Caco-2 (cell line): ENCODE data around the gene PDE1C. TPM values are rescaled to one million over a fixed set of nuclear protein-coding genes. Genes with fewer than 3 reads are reported as not detected.

Source experiments
- BruUV-seq: library from RNA; stranded (reverse); fragments of 400-500 nt; replicated peaks from 2 replicates; lab custom pipeline; 2021; lab: Mats Ljungman, UMichigan
- CTCF ChIA-PET: fragments of 300-600 bp; sonication (Branson Sonifier 250); formaldehyde crosslinking; loops from one replicate; lab custom pipeline; 2022; ENCODE audit warnings: antibody characterized with exemption; lab: Charles Lee
- POLR2A ChIA-PET: fragments of 300-600 bp; sonication (Branson Sonifier 250); formaldehyde crosslinking; loops from one replicate; lab custom pipeline; 2022; ENCODE audit warnings: antibody characterized with exemption; lab: Charles Lee
- DNase-seq, 2 experiments: peaks; one replicate each; pipeline versions ENCODE4 v3.0.0 to v3.0.0-alpha.2; 2020 to 2022
- H3K27me3 ChIP-seq: replicated peaks from 2 replicates; pipeline ENCODE4 v1.6.0; 2011; ENCODE audit warnings: low read length; ENCODE audit not compliant: control insufficient read depth, insufficient read depth
- H3K36me3 ChIP-seq: 2 replicates; pipeline ENCODE4 v1.5.1; 2011; ENCODE audit warnings: low read length; ENCODE audit not compliant: control insufficient read depth, insufficient read depth
- H3K4me1 ChIP-seq: fragments of 250-450 bp; sonication (Bioruptor Pico); 2 replicates; pipeline ENCODE4 v1.5.1; 2020; ENCODE audit warnings: mild to moderate bottlenecking
- H3K4me3 ChIP-seq: 2 replicates; pipeline ENCODE4 v1.5.1; 2011; ENCODE audit warnings: low read depth, mild to moderate bottlenecking, control low read depth, low read length
- H3K9me3 ChIP-seq: fragments of 250-450 bp; sonication (Bioruptor Pico); 2 replicates; pipeline ENCODE4 v1.5.1; 2020; ENCODE audit warnings: mild to moderate bottlenecking, moderate library complexity
- H3K27ac Mint-ChIP-seq: one replicate; pipeline ENCODE4 v1.8.0; 2022; ENCODE audit warnings: mixed read lengths; ENCODE audit not compliant: unreplicated experiment
- H3K27me3 Mint-ChIP-seq: one replicate; pipeline ENCODE4 v1.8.0; 2022; ENCODE audit warnings: mixed read lengths; ENCODE audit not compliant: insufficient read depth, unreplicated experiment
- H3K36me3 Mint-ChIP-seq: one replicate; pipeline ENCODE4 v1.8.0; 2022; ENCODE audit warnings: mild to moderate bottlenecking, mixed read lengths; ENCODE audit not compliant: insufficient read depth, unreplicated experiment
- H3K4me1 Mint-ChIP-seq: one replicate; pipeline ENCODE4 v1.8.0; 2022; ENCODE audit warnings: low read depth, mixed read lengths; ENCODE audit not compliant: unreplicated experiment
- H3K4me3 Mint-ChIP-seq: one replicate; pipeline ENCODE4 v1.8.0; 2022; ENCODE audit warnings: mild to moderate bottlenecking, moderate library complexity, mixed read lengths; ENCODE audit not compliant: unreplicated experiment
- H3K9me3 Mint-ChIP-seq: one replicate; pipeline ENCODE4 v1.8.0; 2022; ENCODE audit warnings: mixed read lengths; ENCODE audit not compliant: unreplicated experiment
- CTCF ChIP-seq, 2 experiments: fragments of 200-600 bp in 1 of 2; IDR thresholded peaks; 1 replicate in 1 of 2; 2 replicates in 1 of 2; pipeline versions ENCODE4 v1.5.1 to v1.8.0; 2011 to 2022; ENCODE audit warnings: antibody characterized with exemption in 1 of 2, control low read depth in 1 of 2, inconsistent platforms in 1 of 2, low read depth in 1 of 2, low read length in 1 of 2, mild to moderate bottlenecking in 1 of 2, moderate library complexity in 1 of 2; ENCODE audit not compliant: insufficient read depth in 1 of 2, severe bottlenecking in 1 of 2, unreplicated experiment in 1 of 2
- intact Hi-C: fragments of 100-400 bp; cut with micrococcal nuclease; formaldehyde crosslinking; loops from one replicate; pipeline ENCODE4 v1.10.0; 2022; ENCODE audit not compliant: unreplicated experiment
- total RNA-seq: library from RNA; stranded (reverse); gene quantifications from 2 replicates; pipeline ENCODE4 v1.2.3, GENCODE V29; 2022

PDE1C gene
- total RNA-seq, 1 experiment from 2014 or later: not detected

GRCh38 chr7:32036557-32036956 lies 33.6 kb downstream of the PDE1C start:
- Mint-ChIP-seq H3K36me3 (no peaks in the 10 kb centered on the region), H3K9me3 (peaks cover 15% of the 10 kb centered on the region), H3K27ac (no peak overlapping the region), H3K4me1 (no peaks in the 10 kb centered on the region), H3K4me3 (no peak overlapping the region), H3K27me3 (peaks cover 5% of the 10 kb centered on the region)
- no peak for DNase-seq
- Histone ChIP-seq H3K4me1 (peaks cover 6% of the 10 kb centered on the region), H3K36me3 (no peaks in the 10 kb centered on the region), H3K27me3 (no peaks in the 10 kb centered on the region; the same call in 1 of the 2 replicates), H3K4me3 (no peak overlapping the region), H3K9me3 (peaks cover 3% of the 10 kb centered on the region; the same call in 1 of the 2 replicates)
- BruUV-seq: no TSS peak
- intact Hi-C loops: no loop called here
- POLR2A ChIA-PET: no interaction called here
- CTCF ChIA-PET: no interaction called here
- TF ChIP-seq CTCF (IDR thresholded peaks at IDR 0.05; ENCODE audit: insufficient read depth in 1 of 2, low read depth in 1 of 2, low read length in 1 of 2, severe bottlenecking in 1 of 2, unreplicated experiment in 1 of 2): no peak

DNA sequence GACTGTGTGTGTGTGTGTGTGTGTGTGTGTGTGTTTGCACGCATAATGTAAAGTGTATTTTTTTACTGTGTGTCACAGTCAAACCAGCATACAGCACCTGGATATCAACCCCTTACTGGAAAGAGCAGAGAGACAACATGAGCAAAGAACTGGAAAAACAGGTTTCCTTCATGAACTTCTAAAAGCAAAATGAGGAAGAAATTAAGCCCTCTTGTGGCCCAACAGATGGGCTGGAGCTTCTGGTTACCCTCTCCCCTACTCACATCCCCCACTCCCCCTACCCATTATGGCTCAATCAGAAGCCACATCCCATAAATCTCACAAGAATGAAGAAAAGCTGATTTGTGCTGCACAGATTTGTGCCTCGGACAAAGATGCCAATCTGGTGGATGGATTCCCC lies 36.2 kb downstream of the PDE1C start:
- peak in 1 of 2 experiments; percentile 8 for DNase-seq
- Histone ChIP-seq H3K36me3 (no peaks in the 10 kb centered on the region), H3K27me3 (no peaks in the 10 kb centered on the region; the same call in 1 of the 2 replicates), H3K9me3 (peaks cover 3% of the 10 kb centered on the region; the same call in 1 of the 2 replicates), H3K4me1 (peaks cover 4% of the 10 kb centered on the region), H3K4me3 (no peak overlapping the region)
- TF ChIP-seq CTCF (IDR thresholded peaks at IDR 0.05; ENCODE audit: insufficient read depth in 1 of 2, low read depth in 1 of 2, low read length in 1 of 2, severe bottlenecking in 1 of 2, unreplicated experiment in 1 of 2): no peak
- no TSS peak for BruUV-seq
- Mint-ChIP-seq H3K4me3 (no peak overlapping the region), H3K9me3 (peaks cover 15% of the 10 kb centered on the region), H3K4me1 (no peaks in the 10 kb centered on the region), H3K27me3 (peaks cover 5% of the 10 kb centered on the region), H3K36me3 (no peaks in the 10 kb centered on the region), H3K27ac (no peak overlapping the region)
- intact Hi-C loops: no loop called here
- ChIA-PET POLR2A (no interaction called here), CTCF (no interaction called here)

DNA sequence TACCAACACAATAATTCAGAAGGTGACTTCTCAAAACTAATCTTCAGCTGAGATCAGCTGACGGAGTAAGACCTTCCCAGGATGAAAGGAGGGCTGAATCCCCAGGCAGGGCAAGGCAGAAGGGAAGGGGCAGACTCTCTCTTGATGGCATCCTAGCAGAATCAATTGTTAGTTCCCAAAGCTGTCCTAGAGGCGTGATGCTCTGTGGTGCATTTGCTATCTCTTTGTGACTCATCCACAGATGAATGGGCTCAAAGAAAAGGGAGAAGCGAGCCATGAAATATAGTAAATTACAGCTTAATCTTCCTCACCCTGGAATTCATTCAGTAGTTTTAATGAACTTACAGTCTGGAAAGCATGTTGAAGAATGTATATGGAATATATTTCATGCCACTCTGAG lies 37.2 kb downstream of the PDE1C start:
- DNase-seq: no peak
- CTCF ChIA-PET: no interaction called here
- H3K27me3 Mint-ChIP-seq: peaks cover 5% of the 10 kb centered on the region
- Histone ChIP-seq H3K4me1 (peaks cover 4% of the 10 kb centered on the region), H3K36me3 (no peaks in the 10 kb centered on the region), H3K9me3 (peaks cover 3% of the 10 kb centered on the region; the same call in 1 of the 2 replicates), H3K4me3 (no peak overlapping the region), H3K27me3 (no peaks in the 10 kb centered on the region; the same call in 1 of the 2 replicates)
- H3K36me3 Mint-ChIP-seq: no peaks in the 10 kb centered on the region
- BruUV-seq: no TSS peak
- POLR2A ChIA-PET: no interaction called here
- no peak for TF ChIP-seq CTCF (IDR thresholded peaks at IDR 0.05; ENCODE audit: insufficient read depth in 1 of 2, low read depth in 1 of 2, low read length in 1 of 2, severe bottlenecking in 1 of 2, unreplicated experiment in 1 of 2)
- H3K4me3 Mint-ChIP-seq: no peak overlapping the region
- H3K9me3 Mint-ChIP-seq: peaks cover 15% of the 10 kb centered on the region
- no peaks in the 10 kb centered on the region for H3K4me1 Mint-ChIP-seq
- no peak overlapping the region for H3K27ac Mint-ChIP-seq
- intact Hi-C loops: no loop called here
